ENCODE results near the gene ESYT1.
"Not testable (repeated sequence)": the region's sequence is repeated elsewhere in the genome, so short reads cannot be mapped to it uniquely, and the experiment has no call there.

ESYT1 gene

DNA sequence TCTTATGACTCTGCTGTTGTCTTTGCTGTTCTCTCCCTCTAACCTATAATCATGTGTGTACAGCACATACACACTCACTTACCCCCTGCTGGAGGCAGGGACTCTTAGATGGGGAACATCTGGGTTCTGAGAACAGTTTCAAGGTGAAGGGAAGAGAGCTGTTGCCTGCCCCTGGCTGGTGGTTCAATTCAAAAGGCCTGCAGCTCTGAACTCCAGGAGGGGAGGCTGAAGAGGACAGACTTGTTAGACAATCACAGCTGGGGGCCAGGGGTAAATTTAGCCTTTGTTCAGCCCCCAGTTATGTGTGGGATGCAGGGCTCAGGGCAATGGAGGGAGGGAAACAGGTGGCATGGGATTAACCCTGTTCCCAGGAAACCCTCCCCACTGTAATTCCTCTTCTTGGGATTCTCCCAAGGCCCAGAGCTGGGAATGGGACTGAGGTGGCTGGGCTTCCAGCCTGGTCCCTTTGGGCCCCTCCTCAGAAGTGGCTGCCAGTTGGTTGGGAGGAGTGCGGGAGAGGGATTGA lies 26.2 kb downstream of the ESYT1 start:
- peak overlapping the region; percentile 77 for H3K4me2 ChIP-seq (ENCODE audit: low read depth, low read length, poor library complexity, severe bottlenecking)

DNA sequence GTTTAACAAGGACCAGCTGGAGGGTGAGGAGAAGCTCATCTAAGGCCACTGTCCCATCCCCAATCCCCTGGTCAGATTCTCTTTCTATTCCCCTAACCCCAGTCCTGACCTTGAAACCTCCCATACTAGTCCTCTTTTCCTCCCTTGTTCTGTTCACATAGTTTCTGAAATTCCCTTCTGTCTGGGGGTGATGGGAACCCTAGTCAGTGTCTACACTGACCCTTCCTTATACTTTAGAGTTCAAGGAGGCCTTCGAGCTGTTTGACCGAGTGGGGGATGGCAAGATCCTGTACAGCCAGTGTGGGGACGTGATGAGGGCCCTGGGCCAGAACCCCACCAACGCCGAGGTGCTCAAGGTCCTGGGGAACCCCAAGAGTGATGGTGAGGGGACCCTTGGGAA lies 26.8 kb downstream of the ESYT1 start:
- peak overlapping the region; percentile 92 for H3K9ac ChIP-seq (ENCODE audit: low read depth, low read length, poor library complexity, severe bottlenecking)
- no peak overlapping the region for H3K4me3 ChIP-seq (ENCODE audit: low read length, poor library complexity, severe bottlenecking)
- no peaks in the 10 kb centered on the region for H3K9me3 ChIP-seq (ENCODE audit: insufficient read depth, low read depth, low read length)
- H3K36me3 ChIP-seq (ENCODE audit: insufficient read depth, low read length): peaks cover 4% of the 10 kb centered on the region; the same call in 1 of the 2 replicates
- H4K20me1 ChIP-seq (ENCODE audit: insufficient read depth, low read length, poor library complexity, severe bottlenecking): peaks cover 15% of the 10 kb centered on the region
- no peak overlapping the region for H2AFZ ChIP-seq (ENCODE audit: low read length)
- no peaks in the 10 kb centered on the region for H3F3A ChIP-seq (ENCODE audit: low read depth)
- H3K4me1 ChIP-seq (ENCODE audit: insufficient read depth, low read length, poor library complexity, severe bottlenecking): peaks cover 32% of the 10 kb centered on the region
- peaks cover 51% of the 10 kb centered on the region for H3K79me2 ChIP-seq (ENCODE audit: insufficient read depth, low read length)
- H3K9me2 ChIP-seq (replicated peaks; ENCODE audit: low read depth, low read length): no peaks in the 10 kb centered on the region
- no peaks in the 10 kb centered on the region for H3K27me3 ChIP-seq (ENCODE audit: insufficient read depth, low read length, poor library complexity, severe bottlenecking)
- peak overlapping the region; percentile 77 for H3K4me2 ChIP-seq (ENCODE audit: low read depth, low read length, poor library complexity, severe bottlenecking)
- TF ChIP-seq, protein P1, sequence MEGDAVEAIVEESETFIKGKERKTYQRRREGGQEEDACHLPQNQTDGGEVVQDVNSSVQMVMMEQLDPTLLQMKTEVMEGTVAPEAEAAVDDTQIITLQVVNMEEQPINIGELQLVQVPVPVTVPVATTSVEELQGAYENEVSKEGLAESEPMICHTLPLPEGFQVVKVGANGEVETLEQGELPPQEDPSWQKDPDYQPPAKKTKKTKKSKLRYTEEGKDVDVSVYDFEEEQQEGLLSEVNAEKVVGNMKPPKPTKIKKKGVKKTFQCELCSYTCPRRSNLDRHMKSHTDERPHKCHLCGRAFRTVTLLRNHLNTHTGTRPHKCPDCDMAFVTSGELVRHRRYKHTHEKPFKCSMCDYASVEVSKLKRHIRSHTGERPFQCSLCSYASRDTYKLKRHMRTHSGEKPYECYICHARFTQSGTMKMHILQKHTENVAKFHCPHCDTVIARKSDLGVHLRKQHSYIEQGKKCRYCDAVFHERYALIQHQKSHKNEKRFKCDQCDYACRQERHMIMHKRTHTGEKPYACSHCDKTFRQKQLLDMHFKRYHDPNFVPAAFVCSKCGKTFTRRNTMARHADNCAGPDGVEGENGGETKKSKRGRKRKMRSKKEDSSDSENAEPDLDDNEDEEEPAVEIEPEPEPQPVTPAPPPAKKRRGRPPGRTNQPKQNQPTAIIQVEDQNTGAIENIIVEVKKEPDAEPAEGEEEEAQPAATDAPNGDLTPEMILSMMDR (conservative IDR thresholded peaks at IDR 0.05; ENCODE audit: low read length): no peak
- no peak for TF ChIP-seq EZH2phosphoT487 (IDR thresholded peaks at IDR 0.05; ENCODE audit: borderline replicate concordance)

More for the DNA sequence above, 26.2 kb downstream of the ESYT1 start:
- no peaks in the 10 kb centered on the region for H3K9me2 ChIP-seq (replicated peaks; ENCODE audit: low read depth, low read length)
- no peaks in the 10 kb centered on the region for H3F3A ChIP-seq (ENCODE audit: low read depth)
- H3K4me3 ChIP-seq (ENCODE audit: low read length, poor library complexity, severe bottlenecking): no peak overlapping the region
- no peaks in the 10 kb centered on the region for H3K36me3 ChIP-seq (ENCODE audit: insufficient read depth, low read length)
- no peaks in the 10 kb centered on the region for H3K27me3 ChIP-seq (ENCODE audit: insufficient read depth, low read length, poor library complexity, severe bottlenecking)
- H3K4me1 ChIP-seq (ENCODE audit: insufficient read depth, low read length, poor library complexity, severe bottlenecking): peaks cover 29% of the 10 kb centered on the region
- peaks cover 46% of the 10 kb centered on the region for H3K79me2 ChIP-seq (ENCODE audit: insufficient read depth, low read length)
- H3K9ac ChIP-seq (ENCODE audit: low read depth, low read length, poor library complexity, severe bottlenecking): peak overlapping the region; percentile 92
- no peaks in the 10 kb centered on the region for H3K9me3 ChIP-seq (ENCODE audit: insufficient read depth, low read depth, low read length)
- H2AFZ ChIP-seq (ENCODE audit: low read length): no peak overlapping the region
- TF ChIP-seq, protein P1 (conservative IDR thresholded peaks at IDR 0.05; ENCODE audit: low read length): no peak
- TF ChIP-seq EZH2phosphoT487 (IDR thresholded peaks at IDR 0.05; ENCODE audit: borderline replicate concordance): no peak
- H4K20me1 ChIP-seq (ENCODE audit: insufficient read depth, low read length, poor library complexity, severe bottlenecking): peaks cover 10% of the 10 kb centered on the region

DNA sequence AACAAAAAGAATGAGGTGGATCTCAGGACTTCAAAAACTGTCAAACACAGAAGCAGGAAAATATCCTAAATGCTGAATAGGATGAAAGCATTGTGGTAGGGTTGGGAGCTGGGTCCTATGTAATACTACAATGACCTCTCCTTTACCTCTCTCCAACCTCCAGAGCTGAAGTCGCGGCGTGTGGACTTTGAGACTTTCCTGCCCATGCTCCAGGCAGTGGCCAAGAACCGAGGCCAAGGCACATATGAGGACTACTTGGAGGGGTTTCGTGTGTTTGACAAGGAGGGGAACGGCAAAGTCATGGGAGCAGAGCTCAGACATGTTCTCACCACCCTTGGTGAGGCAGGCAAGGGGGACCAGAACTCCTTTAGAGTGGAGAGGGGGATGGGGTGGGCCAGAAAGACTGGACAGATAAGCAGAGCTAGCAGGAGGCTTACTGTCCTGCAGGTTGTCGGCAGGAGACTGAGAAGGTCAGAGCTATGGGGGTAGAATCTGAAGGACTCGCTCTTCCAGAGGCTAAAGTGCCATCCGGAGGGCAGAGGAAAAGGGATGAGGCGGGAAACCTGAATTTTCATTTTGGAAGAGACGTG lies 27.3 kb downstream of the ESYT1 start:
- H3K4me1 ChIP-seq (ENCODE audit: insufficient read depth, low read length, poor library complexity, severe bottlenecking): peaks cover 37% of the 10 kb centered on the region
- peaks cover 56% of the 10 kb centered on the region for H3K79me2 ChIP-seq (ENCODE audit: insufficient read depth, low read length)
- H3K4me2 ChIP-seq (ENCODE audit: low read depth, low read length, poor library complexity, severe bottlenecking): no peak overlapping the region
- peak overlapping the region; percentile 92 for H3K9ac ChIP-seq (ENCODE audit: low read depth, low read length, poor library complexity, severe bottlenecking)
- H3K9me2 ChIP-seq (replicated peaks; ENCODE audit: low read depth, low read length): no peaks in the 10 kb centered on the region
- H3K27me3 ChIP-seq (ENCODE audit: insufficient read depth, low read length, poor library complexity, severe bottlenecking): no peaks in the 10 kb centered on the region
- no peak overlapping the region for H3K4me3 ChIP-seq (ENCODE audit: low read length, poor library complexity, severe bottlenecking)
- TF ChIP-seq EZH2phosphoT487 (IDR thresholded peaks at IDR 0.05; ENCODE audit: borderline replicate concordance): no peak
- TF ChIP-seq, protein P1 (conservative IDR thresholded peaks at IDR 0.05; ENCODE audit: low read length): no peak
- H4K20me1 ChIP-seq (ENCODE audit: insufficient read depth, low read length, poor library complexity, severe bottlenecking): peaks cover 20% of the 10 kb centered on the region
- H2AFZ ChIP-seq (ENCODE audit: low read length): no peak overlapping the region
- H3K9me3 ChIP-seq (ENCODE audit: insufficient read depth, low read depth, low read length): no peaks in the 10 kb centered on the region
- H3F3A ChIP-seq (ENCODE audit: low read depth): no peaks in the 10 kb centered on the region
- peaks cover 9% of the 10 kb centered on the region; the same call in 1 of the 2 replicates for H3K36me3 ChIP-seq (ENCODE audit: insufficient read depth, low read length)

DNA sequence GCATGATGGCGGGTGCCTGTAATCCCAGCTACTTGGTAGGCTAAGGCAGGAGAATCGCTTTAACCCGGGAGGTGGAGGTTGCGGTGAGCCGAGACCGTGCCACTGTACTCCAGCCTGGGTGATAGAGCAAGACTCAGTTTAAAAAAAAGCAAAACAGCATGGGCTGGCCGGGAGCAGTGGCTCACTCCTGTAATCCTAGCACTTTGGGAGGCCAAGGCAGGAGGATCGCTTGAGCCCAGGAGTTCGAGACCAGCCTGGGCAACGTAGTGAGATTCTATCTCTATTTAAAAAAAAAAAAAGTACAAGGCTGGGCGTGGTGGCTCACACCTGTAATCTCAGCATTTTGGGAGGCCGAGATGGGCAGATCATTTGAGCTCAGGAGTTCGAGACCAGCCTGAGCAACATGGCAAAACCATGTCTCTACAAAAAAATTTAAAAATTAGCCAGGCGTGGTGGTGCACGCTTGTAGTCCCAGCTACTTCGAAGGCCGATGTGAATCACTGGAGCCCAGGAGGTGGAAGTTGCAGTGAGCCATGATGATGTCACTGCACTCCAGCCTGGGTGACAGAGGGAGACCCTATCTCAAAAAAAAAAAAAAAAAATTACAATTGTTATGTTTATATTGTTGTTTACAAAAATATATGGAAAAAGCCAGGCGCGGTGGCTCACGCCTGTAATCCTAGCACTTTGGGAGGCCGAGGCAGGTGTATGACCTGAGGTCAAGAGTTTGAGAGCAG lies 28.6 kb downstream of the ESYT1 start:
- not testable (repeated sequence) for H3K27me3 ChIP-seq (ENCODE audit: insufficient read depth, low read length, poor library complexity, severe bottlenecking); H2AFZ ChIP-seq (ENCODE audit: low read length); H3F3A ChIP-seq (ENCODE audit: low read depth); H3K9me3 ChIP-seq (ENCODE audit: insufficient read depth, low read depth, low read length); H3K9me2 ChIP-seq (replicated peaks; ENCODE audit: low read depth, low read length)
- Histone ChIP-seq H3K4me3 (ENCODE audit: low read length, poor library complexity, severe bottlenecking) (peak overlapping the region; percentile 82), H3K36me3 (ENCODE audit: insufficient read depth, low read length) (peaks cover 22% of the 10 kb centered on the region; the same call in 1 of the 2 replicates), H3K9ac (ENCODE audit: low read depth, low read length, poor library complexity, severe bottlenecking) (peak overlapping the region; percentile 94), H3K4me1 (ENCODE audit: insufficient read depth, low read length, poor library complexity, severe bottlenecking) (peaks cover 43% of the 10 kb centered on the region), H3K79me2 (ENCODE audit: insufficient read depth, low read length) (peaks cover 69% of the 10 kb centered on the region), H4K20me1 (ENCODE audit: insufficient read depth, low read length, poor library complexity, severe bottlenecking) (peaks cover 32% of the 10 kb centered on the region), H3K4me2 (ENCODE audit: low read depth, low read length, poor library complexity, severe bottlenecking) (peak overlapping the region; percentile 90)
